Measurements from ENCODE around the gene NUDCD2.

DNA sequence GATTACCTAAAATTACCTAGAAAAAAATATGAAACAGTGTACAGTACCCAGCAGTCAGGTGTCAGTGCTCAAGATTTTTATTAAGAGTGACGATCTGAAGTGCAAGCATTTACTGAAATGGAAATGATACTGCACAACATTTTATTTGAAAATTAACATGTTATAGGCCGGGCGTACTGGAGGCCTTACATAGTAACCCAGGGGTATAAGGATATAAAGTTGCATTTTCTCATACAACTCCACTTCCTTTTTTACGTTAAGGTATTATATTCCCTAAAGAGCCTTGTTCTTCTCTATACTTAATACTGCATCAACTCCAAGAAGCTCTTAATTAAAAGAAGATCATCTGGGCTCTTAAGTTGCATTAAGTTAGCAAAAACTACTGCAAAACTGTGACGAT is 48.9 kb upstream of the NUDCD2 start:
- TF ChIP-seq POLR2A (IDR thresholded peaks at IDR 0.05) = no peak
- TF ChIP-seq, protein P1, sequence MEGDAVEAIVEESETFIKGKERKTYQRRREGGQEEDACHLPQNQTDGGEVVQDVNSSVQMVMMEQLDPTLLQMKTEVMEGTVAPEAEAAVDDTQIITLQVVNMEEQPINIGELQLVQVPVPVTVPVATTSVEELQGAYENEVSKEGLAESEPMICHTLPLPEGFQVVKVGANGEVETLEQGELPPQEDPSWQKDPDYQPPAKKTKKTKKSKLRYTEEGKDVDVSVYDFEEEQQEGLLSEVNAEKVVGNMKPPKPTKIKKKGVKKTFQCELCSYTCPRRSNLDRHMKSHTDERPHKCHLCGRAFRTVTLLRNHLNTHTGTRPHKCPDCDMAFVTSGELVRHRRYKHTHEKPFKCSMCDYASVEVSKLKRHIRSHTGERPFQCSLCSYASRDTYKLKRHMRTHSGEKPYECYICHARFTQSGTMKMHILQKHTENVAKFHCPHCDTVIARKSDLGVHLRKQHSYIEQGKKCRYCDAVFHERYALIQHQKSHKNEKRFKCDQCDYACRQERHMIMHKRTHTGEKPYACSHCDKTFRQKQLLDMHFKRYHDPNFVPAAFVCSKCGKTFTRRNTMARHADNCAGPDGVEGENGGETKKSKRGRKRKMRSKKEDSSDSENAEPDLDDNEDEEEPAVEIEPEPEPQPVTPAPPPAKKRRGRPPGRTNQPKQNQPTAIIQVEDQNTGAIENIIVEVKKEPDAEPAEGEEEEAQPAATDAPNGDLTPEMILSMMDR (IDR thresholded peaks at IDR 0.05) = no peak
